Testis (tissue), 3 donors: ENCODE results near the gene ZNF558. TPM values are rescaled to one million over a fixed set of nuclear protein-coding genes. Genes with fewer than 3 reads are reported as not detected.
"Not testable (repeated sequence)": the region's sequence is repeated elsewhere in the genome, so short reads cannot be mapped to it uniquely, and the experiment has no call there.

ENCODE experiments used
- DNase-seq: peaks from one replicate; pipeline ENCODE4 v3.0.0-alpha.2; 2019
- H3K27ac ChIP-seq, 2 donors: fragments of 200-600 bp; sonication (generic); one replicate each; pipeline ENCODE4 v1.5.1; 2019
- H3K27me3 ChIP-seq: fragments of 200-600 bp; sonication (generic); one replicate; pipeline ENCODE4 v1.5.1; 2019
- H3K36me3 ChIP-seq: fragments of 200-600 bp; sonication (generic); one replicate; pipeline ENCODE4 v1.5.1; 2017; ENCODE audit warnings: low read depth; ENCODE audit errors: missing control alignments
- H3K4me1 ChIP-seq: fragments of 200-600 bp; sonication (generic); one replicate; pipeline ENCODE4 v1.5.1; 2019
- H3K4me3 ChIP-seq, 2 donors: fragments of 200-600 bp; sonication (generic); one replicate each; pipeline ENCODE4 v1.5.1; 2017 to 2019
- H3K9me3 ChIP-seq: fragments of 200-600 bp; sonication (generic); one replicate; pipeline ENCODE4 v1.5.1; 2017
- POLR2A ChIP-seq: fragments of 450-650 bp; IDR thresholded peaks from one replicate; pipeline ENCODE4 v1.6.1; 2017; ENCODE audit warnings: antibody characterized with exemption, mild to moderate bottlenecking, moderate library complexity
- WGBS, 2 donors: methylation state at CpG; one replicate each; pipeline ENCODE4 v1.1.5; 2018; 5-methylcytosine and 5-hydroxymethylcytosine counted together
- intact Hi-C: fragments of 100-400 bp; cut with DNase I; formaldehyde crosslinking; loops from one replicate; pipeline ENCODE4 v1.15.1; 2023; ENCODE audit warnings: low total_unique reads
- polyA plus RNA-seq: library from polyadenylated mRNA; stranded (reverse); fragments of 350-450 nt; fragmentation: Illumina TruSeq; extraction: RNeasy Lipid Tissue Mini Kit (QIAGEN cat#74804); gene quantifications from one replicate; pipeline ENCODE4 v1.2.3, GENCODE V29; 2014; ENCODE audit warnings: low read depth, low replicate concordance; ENCODE audit not compliant: insufficient read depth
- total RNA-seq, 2 donors: library from RNA; depleted of rRNA; stranded (reverse); fragments of >200 nt; gene quantifications; one replicate each; pipeline ENCODE4 v1.2.3, GENCODE V29; 2016
- TF ChIP-seq, protein P1 (sequence below), 3 experiments: fragments of 450-650 bp in 2 of 3; fragments of 200-600 bp in 1 of 3; sonication (generic) in 1 of 3; IDR thresholded peaks; one replicate each; pipeline ENCODE4 v1.5.1; 2016 to 2019; ENCODE audit warnings: antibody characterized with exemption in 3 of 3, mild to moderate bottlenecking in 2 of 3, moderate library complexity in 1 of 3

Gene ZNF558
- total and polyA plus RNA-seq, 3 donors from 2014 or later: 13.1 to 37.0 (median 29.8) TPM

DNA sequence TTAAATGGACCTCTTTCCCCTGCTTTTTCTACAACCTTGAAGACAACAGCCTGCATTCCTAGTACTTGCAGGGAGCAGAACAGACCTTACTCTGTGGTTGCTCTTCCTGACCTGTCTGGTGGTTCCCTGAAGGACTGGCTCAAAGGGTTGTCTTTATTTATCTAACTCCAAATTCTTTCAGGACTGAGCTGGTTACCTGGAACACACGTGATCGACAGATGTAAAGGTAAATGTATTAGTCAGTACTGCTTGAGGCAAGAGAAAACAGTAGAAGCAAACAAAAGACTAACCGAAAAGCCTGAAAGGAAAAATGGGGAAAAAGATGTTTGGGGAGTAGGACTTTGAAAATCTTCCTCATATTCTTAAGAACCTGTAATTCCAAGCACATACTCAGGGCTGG, 17.9 kb downstream of the ZNF558 start:
- Histone ChIP-seq H3K27me3 (no peaks in the 10 kb centered on the region), H3K27ac (no peak overlapping the region), H3K36me3 (peaks cover 3% of the 10 kb centered on the region), H3K9me3 (no peaks in the 10 kb centered on the region), H3K4me1 (no peaks in the 10 kb centered on the region), H3K4me3 (no peak overlapping the region)
- no peak for TF ChIP-seq POLR2A
- TF ChIP-seq, protein P1, sequence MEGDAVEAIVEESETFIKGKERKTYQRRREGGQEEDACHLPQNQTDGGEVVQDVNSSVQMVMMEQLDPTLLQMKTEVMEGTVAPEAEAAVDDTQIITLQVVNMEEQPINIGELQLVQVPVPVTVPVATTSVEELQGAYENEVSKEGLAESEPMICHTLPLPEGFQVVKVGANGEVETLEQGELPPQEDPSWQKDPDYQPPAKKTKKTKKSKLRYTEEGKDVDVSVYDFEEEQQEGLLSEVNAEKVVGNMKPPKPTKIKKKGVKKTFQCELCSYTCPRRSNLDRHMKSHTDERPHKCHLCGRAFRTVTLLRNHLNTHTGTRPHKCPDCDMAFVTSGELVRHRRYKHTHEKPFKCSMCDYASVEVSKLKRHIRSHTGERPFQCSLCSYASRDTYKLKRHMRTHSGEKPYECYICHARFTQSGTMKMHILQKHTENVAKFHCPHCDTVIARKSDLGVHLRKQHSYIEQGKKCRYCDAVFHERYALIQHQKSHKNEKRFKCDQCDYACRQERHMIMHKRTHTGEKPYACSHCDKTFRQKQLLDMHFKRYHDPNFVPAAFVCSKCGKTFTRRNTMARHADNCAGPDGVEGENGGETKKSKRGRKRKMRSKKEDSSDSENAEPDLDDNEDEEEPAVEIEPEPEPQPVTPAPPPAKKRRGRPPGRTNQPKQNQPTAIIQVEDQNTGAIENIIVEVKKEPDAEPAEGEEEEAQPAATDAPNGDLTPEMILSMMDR (IDR thresholded peaks at IDR 0.05): no peak
- 83 to 95% methylated on average over 3 of the region's 3 CpGs for WGBS, 2 donors
- DNase-seq: no peak
- intact Hi-C loops: no loop called here

DNA sequence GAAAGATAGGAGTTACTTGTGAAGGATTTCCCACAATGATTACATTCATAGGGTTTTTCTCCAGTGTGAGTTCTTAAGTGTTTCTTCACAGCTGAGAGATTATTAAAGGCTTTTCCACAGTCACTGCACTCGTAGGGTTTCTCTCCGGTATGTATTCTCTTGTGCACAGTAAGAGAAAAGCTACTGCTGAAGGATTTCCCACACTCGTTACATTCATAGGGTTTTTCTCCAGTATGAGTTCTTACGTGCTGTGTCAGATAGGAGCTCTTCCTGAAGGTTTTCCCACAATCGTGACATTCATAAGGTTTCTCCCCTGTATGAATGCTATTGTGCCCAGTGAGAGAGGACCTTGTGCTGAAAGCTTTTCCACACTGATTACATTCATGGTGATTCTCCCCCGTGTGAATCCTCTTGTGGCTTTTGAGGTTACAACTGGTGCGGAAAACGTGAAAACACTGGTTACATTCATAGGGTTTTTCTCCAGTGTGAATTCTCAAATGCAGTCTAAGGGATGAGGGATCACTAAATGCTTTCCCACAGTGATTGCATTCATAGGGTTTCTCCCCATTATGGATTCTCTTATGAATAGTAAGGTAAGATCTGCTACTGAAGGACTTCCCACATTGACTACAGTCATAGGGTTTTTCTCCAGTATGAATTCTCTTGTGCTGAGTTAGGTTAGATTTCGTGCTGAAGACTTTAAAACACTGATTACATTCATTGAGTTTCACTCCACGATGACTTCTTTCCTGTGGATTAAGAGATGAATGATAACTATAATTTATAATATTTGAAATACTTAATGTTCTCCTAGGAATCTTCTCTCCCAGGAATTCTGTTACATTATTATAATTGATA, 20.6 kb downstream of the ZNF558 start:
- H3K27me3 ChIP-seq: no peaks in the 10 kb centered on the region
- TF ChIP-seq, protein P1 (IDR thresholded peaks at IDR 0.05): no peak
- no peak for TF ChIP-seq POLR2A
- H3K36me3 ChIP-seq: peaks cover 3% of the 10 kb centered on the region
- no peaks in the 10 kb centered on the region for H3K9me3 ChIP-seq
- no peak for DNase-seq
- no peak overlapping the region for H3K27ac ChIP-seq
- H3K4me3 ChIP-seq: no peak overlapping the region
- intact Hi-C loops: no loop called here
- no peaks in the 10 kb centered on the region for H3K4me1 ChIP-seq
- 91 to 95% methylated on average over 10 of the region's 10 CpGs for WGBS, 2 donors

DNA sequence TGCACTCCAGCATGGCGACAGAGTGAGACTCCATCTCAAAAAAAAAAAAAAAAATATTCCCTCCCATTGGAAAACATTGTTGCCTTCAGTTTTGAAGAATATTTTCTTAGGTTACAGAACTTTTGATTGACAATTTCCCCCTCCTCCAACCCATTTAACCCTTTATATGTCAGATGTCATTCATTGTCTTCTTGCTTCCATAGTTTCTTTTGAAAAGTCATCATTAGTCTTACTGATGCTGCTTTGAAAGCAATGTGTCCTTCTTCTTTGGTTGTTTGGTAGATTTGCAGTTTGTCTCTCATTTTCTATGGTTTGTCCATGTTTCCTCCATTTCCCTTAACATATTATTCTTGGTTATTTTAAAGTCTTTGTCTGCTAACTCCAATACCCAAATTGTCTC, 25.4 kb downstream of the ZNF558 start:
- H3K4me3 ChIP-seq: no peak overlapping the region
- H3K27me3 ChIP-seq: no peaks in the 10 kb centered on the region
- intact Hi-C loops: no loop called here
- TF ChIP-seq, protein P1 (IDR thresholded peaks at IDR 0.05): no peak
- no peak for TF ChIP-seq POLR2A
- no peak overlapping the region for H3K27ac ChIP-seq
- WGBS, 2 donors: 92% methylated on average over 1 of the region's 1 CpG
- no peaks in the 10 kb centered on the region for H3K4me1 ChIP-seq
- H3K9me3 ChIP-seq: no peaks in the 10 kb centered on the region
- DNase-seq: no peak
- H3K36me3 ChIP-seq: peaks cover 3% of the 10 kb centered on the region

DNA sequence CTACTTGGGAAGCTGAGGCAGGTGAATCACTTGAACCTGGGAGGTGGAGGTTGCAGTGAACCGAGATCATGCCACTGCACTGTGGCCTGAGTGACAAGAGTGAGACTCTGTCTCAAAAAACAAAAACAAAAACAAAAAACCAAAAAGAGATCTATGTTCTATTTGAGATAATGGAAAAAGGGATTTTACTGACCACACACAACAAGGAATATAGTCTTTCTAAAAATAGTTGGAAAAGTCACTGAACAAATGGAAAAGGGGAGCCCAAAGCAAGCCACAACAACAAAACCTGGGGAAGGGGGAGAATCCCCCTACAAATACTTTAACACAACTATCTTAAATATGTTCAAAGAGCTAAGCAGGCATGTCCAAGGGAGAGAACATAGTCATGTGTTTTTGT, 37.3 kb downstream of the ZNF558 start:
- Histone ChIP-seq H3K27ac (no peak overlapping the region), H3K27me3 (no peaks in the 10 kb centered on the region), H3K36me3 (no peaks in the 10 kb centered on the region), H3K4me3 (no peak overlapping the region), H3K4me1 (no peaks in the 10 kb centered on the region), H3K9me3 (no peaks in the 10 kb centered on the region)
- WGBS, 2 donors: 54 to 59% methylated on average over 1 of the region's 1 CpG
- TF ChIP-seq, protein P1 (IDR thresholded peaks at IDR 0.05): no peak
- no peak for TF ChIP-seq POLR2A
- no peak for DNase-seq
- intact Hi-C loops: no loop called here

DNA sequence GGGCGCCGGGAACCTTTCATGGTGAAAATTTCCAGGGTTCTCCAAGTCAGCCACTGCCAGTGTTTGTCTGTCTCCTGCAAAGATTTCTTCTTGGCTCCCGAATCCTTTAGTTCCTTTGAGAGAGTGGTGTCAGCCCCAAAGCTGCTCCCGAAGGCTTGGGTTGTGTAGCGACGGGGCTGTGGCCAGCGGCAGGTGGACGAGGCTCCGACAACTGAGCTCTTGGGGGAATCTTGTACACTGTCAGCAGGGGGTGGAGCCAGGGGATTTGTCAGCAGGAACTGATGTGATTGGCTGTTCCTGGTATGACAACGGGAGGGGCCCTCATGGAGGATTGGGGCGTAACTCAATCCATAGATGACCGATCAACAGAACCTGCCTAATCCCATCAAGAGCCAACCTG, 58.5 kb downstream of the ZNF558 start:
- H3K27ac ChIP-seq, H3K27me3 ChIP-seq, H3K9me3 ChIP-seq, H3K4me1 ChIP-seq, H3K36me3 ChIP-seq, H3K4me3 ChIP-seq, DNase-seq, intact Hi-C loops: not testable (repeated sequence)
- 63% methylated on average over 6 of the region's 12 CpGs; no CpG with 5 or more reads in 1 of the 2 donors for WGBS, 2 donors

DNA sequence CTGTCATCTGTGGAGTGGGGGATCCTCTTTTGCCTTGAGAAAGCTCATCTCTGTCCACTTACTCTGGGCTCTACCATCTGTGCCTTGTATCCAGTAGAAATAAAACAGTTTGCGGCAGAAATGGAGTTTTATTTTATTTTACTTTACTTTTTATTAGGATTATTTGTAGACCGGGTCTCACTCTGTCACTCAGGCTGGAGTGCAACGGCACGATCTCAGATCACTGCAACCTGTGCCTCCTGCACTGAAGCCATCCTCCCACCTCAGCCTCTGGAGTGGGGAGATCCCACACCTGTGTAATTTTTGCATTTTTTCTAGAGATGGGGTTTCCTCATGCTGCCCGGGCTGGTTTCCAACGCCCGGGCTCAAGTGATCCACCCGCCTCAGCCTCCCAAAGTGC, 62.8 kb downstream of the ZNF558 start:
- H3K27ac ChIP-seq, H3K36me3 ChIP-seq, H3K27me3 ChIP-seq, H3K9me3 ChIP-seq, DNase-seq, intact Hi-C loops, H3K4me3 ChIP-seq, H3K4me1 ChIP-seq: not testable (repeated sequence)
- 67 to 70% methylated on average over 3 to 4 of the region's 8 CpGs for WGBS, 2 donors

DNA sequence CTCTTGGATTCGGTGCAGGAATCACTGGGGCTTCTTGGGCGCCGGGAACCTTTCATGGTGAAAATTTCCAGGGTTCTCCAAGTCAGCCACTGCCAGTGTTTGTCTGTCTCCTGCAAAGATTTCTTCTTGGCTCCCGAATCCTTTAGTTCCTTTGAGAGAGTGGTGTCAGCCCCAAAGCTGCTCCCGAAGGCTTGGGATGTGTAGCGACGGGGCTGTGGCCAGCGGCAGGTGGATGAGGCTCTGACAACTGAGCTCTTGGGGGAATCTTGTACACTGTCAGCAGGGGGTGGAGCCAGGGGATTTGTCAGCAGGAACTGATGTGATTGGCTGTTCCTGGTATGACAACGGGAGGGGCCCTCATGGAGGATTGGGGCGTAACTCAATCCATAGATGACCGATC, 64.8 kb downstream of the ZNF558 start:
- H3K36me3 ChIP-seq, DNase-seq, intact Hi-C loops, H3K4me3 ChIP-seq, H3K27ac ChIP-seq, H3K27me3 ChIP-seq, H3K9me3 ChIP-seq, H3K4me1 ChIP-seq: not testable (repeated sequence)
- WGBS, 2 donors: 62 to 79% methylated on average over 5 of the region's 11 CpGs
